DOHH2 (cell line): ENCODE data around the gene CEACAM5.

Source experiments
- H3F3A ChIP-seq: fragments of 200-600 bp; sonication (generic), shearing (Covaris generic); 2 replicates; pipeline ENCODE4 v1.6.0; 2016; ENCODE audit warnings: antibody characterized with exemption, mild to moderate bottlenecking; ENCODE audit not compliant: control insufficient read depth, insufficient read depth
- H3K27ac ChIP-seq: fragments of 200-600 bp; sonication (generic); 2 replicates; pipeline ENCODE4 v1.5.1; 2014; ENCODE audit warnings: low read depth, mild to moderate bottlenecking, low read length, moderate library complexity
- H3K27me3 ChIP-seq: fragments of 200-600 bp; sonication (generic); 2 replicates; pipeline ENCODE4 v1.6.1; 2014; ENCODE audit warnings: mild to moderate bottlenecking, low read length, mixed read lengths; ENCODE audit not compliant: control insufficient read depth
- H3K36me3 ChIP-seq: fragments of 200-600 bp; sonication (generic); 2 replicates; pipeline ENCODE4 v1.6.1; 2014; ENCODE audit warnings: mild to moderate bottlenecking, low read length, moderate library complexity, mixed read lengths; ENCODE audit not compliant: control insufficient read depth
- H3K4me1 ChIP-seq: fragments of 200-600 bp; sonication (generic); 2 replicates; pipeline ENCODE4 v1.6.1; 2014; ENCODE audit warnings: mild to moderate bottlenecking, low read length, mixed read lengths; ENCODE audit not compliant: control insufficient read depth
- H3K4me2 ChIP-seq: fragments of 200-600 bp; sonication (generic); 2 replicates; pipeline ENCODE4 v1.6.0; 2014; ENCODE audit warnings: mild to moderate bottlenecking, low read length, moderate library complexity
- H3K4me3 ChIP-seq: fragments of 200-600 bp; sonication (generic); 2 replicates; pipeline ENCODE4 v1.5.1; 2014; ENCODE audit warnings: mild to moderate bottlenecking, low read length, mixed read lengths
- H3K79me2 ChIP-seq: fragments of 200-600 bp; sonication (generic); 2 replicates; pipeline ENCODE4 v1.6.1; 2014; ENCODE audit warnings: mild to moderate bottlenecking, low read length, mixed read lengths; ENCODE audit not compliant: control insufficient read depth
- H3K9me2 ChIP-seq: fragments of 200-600 bp; sonication (generic); replicated peaks from 2 replicates; pipeline ENCODE4 v1.6.1; 2014; ENCODE audit warnings: mild to moderate bottlenecking, low read length, mixed read lengths; ENCODE audit not compliant: control insufficient read depth
- H3K9me3 ChIP-seq: fragments of 200-600 bp; sonication (generic); 2 replicates; pipeline ENCODE4 v1.6.1; 2014; ENCODE audit warnings: antibody characterized with exemption, low read length, mixed read lengths; ENCODE audit not compliant: control insufficient read depth, insufficient read depth
- H4K20me1 ChIP-seq: fragments of 200-600 bp; sonication (generic); 2 replicates; pipeline ENCODE4 v1.6.0; 2014; ENCODE audit warnings: low read depth, mild to moderate bottlenecking, antibody characterized with exemption, low read length, moderate library complexity; ENCODE audit not compliant: control insufficient read depth, insufficient read depth
- EZH2phosphoT487 ChIP-seq: fragments of 200-600 bp; sonication (generic); IDR thresholded peaks from 2 replicates; pipeline ENCODE4 v1.6.1; 2017; ENCODE audit warnings: borderline replicate concordance, mild to moderate bottlenecking, antibody characterized with exemption, low read length, moderate library complexity, mixed read lengths
- TF ChIP-seq, protein P1 (sequence below): fragments of 200-600 bp; sonication (generic); IDR thresholded peaks from one replicate; pipeline ENCODE4 v1.5.1; 2014; ENCODE audit warnings: antibody characterized with exemption, mild to moderate bottlenecking, low read depth, low read length; ENCODE audit not compliant: poor library complexity, severe bottlenecking

CEACAM5 gene

DNA sequence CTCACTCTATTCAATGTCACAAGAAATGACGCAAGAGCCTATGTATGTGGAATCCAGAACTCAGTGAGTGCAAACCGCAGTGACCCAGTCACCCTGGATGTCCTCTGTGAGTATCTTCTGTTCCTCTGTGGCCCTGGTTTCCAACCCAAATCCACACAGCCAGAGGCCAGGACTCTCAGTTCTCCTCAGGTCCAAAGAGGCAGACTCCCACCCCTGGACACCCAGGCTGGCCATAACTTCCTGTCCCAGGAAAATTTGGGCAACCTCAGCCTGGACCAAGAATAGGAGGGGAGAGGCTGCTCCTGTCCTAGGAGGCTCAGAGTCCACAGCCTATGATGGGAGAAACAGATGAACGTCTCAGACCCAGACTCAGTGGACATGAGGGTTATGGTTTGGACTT is 11.7 kb downstream of the CEACAM5 start:
- Histone ChIP-seq H3K9me3 (no peaks in the 10 kb centered on the region), H4K20me1 (no peaks in the 10 kb centered on the region), H3F3A (no peaks in the 10 kb centered on the region), H3K79me2 (no peaks in the 10 kb centered on the region), H3K27ac (no peak overlapping the region), H3K4me1 (no peaks in the 10 kb centered on the region), H3K4me2 (no peak overlapping the region), H3K9me2 (no peaks in the 10 kb centered on the region), H3K4me3 (no peak overlapping the region), H3K27me3 (peaks cover 27% of the 10 kb centered on the region), H3K36me3 (no peaks in the 10 kb centered on the region)
- TF ChIP-seq EZH2phosphoT487, result no peak
- TF ChIP-seq, protein P1, sequence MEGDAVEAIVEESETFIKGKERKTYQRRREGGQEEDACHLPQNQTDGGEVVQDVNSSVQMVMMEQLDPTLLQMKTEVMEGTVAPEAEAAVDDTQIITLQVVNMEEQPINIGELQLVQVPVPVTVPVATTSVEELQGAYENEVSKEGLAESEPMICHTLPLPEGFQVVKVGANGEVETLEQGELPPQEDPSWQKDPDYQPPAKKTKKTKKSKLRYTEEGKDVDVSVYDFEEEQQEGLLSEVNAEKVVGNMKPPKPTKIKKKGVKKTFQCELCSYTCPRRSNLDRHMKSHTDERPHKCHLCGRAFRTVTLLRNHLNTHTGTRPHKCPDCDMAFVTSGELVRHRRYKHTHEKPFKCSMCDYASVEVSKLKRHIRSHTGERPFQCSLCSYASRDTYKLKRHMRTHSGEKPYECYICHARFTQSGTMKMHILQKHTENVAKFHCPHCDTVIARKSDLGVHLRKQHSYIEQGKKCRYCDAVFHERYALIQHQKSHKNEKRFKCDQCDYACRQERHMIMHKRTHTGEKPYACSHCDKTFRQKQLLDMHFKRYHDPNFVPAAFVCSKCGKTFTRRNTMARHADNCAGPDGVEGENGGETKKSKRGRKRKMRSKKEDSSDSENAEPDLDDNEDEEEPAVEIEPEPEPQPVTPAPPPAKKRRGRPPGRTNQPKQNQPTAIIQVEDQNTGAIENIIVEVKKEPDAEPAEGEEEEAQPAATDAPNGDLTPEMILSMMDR, result no peak

DNA sequence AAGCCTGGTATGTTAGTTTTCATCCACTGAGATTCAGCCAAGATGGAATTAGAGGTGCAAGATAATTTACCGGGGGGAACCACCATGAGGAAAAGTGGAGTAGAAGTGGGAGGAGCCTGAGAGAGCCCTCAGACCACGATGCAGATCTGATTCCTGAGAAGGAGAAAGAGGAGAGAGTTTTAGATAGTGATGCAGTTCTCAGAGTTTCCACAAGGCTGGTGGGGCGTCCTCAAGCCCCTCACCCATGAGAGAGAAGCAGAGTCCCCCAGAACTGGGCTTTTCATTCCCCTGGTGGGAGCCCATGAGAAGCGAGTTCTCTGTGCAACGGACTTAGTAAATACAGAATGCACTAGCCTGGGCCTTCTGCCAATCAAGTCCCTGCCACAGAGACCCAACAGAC is 18.1 kb downstream of the CEACAM5 start:
- Histone ChIP-seq H3K27me3 (peaks cover 32% of the 10 kb centered on the region), H3K79me2 (no peaks in the 10 kb centered on the region), H3K4me1 (no peaks in the 10 kb centered on the region), H3K27ac (no peak overlapping the region), H3K9me3 (no peaks in the 10 kb centered on the region), H3K4me3 (no peak overlapping the region), H3K9me2 (no peaks in the 10 kb centered on the region), H3F3A (no peaks in the 10 kb centered on the region), H4K20me1 (no peaks in the 10 kb centered on the region), H3K36me3 (no peaks in the 10 kb centered on the region), H3K4me2 (no peak overlapping the region)
- TF ChIP-seq, protein P1, result peak; percentile 11
- TF ChIP-seq EZH2phosphoT487, result no peak

DNA sequence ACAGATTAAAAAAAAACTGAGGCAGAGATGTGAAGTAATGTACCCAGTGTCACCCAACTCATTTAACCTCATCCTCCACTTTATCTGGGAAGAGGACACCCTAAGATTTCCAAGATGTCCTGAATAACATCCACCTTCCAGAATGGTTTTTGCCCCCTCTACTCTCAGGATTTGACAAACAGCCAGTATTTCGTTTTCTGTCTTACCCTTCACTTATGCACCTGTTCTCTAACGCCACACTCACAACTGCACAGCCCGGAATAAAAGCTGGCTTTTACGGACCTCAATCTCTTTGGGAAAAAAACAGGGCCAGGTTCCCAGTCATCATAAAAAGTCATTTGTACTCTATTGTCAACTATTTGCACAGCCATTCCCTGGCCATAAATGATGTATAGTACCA is 25.7 kb downstream of the CEACAM5 start:
- H3K4me2 ChIP-seq, result no peak overlapping the region
- peaks cover 38% of the 10 kb centered on the region for H3K27me3 ChIP-seq
- H3K4me1 ChIP-seq, result no peaks in the 10 kb centered on the region
- no peak overlapping the region for H3K4me3 ChIP-seq
- H3K9me3 ChIP-seq, result no peaks in the 10 kb centered on the region
- no peak overlapping the region for H3K27ac ChIP-seq
- no peaks in the 10 kb centered on the region for H3K79me2 ChIP-seq
- H3F3A ChIP-seq, result no peaks in the 10 kb centered on the region
- H3K36me3 ChIP-seq, result no peaks in the 10 kb centered on the region
- H3K9me2 ChIP-seq, result no peaks in the 10 kb centered on the region
- no peaks in the 10 kb centered on the region for H4K20me1 ChIP-seq
- TF ChIP-seq EZH2phosphoT487, result no peak
- TF ChIP-seq, protein P1, result no peak

DNA sequence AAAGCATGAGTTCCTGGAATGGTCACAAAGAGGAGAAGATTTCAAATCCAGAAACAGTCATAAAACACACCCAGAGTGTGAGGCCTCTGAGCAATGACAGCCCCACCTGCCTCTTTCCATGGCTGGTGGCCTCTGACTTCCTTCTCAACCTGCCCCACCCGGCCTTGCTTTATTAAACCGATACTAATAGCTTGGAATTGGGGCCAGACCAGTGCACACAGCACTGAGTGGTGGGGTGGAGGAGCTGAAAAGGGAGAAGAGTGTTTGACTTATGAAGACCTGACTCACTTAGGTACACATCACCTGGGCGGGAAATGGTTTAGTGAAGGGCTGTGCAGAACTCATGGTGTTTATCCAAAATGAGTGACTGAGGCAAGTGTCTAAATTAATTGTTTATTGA is 26.2 kb downstream of the CEACAM5 start:
- no peaks in the 10 kb centered on the region for H3K4me1 ChIP-seq
- H3K79me2 ChIP-seq, result no peaks in the 10 kb centered on the region
- H4K20me1 ChIP-seq, result no peaks in the 10 kb centered on the region
- H3K36me3 ChIP-seq, result no peaks in the 10 kb centered on the region
- H3F3A ChIP-seq, result no peaks in the 10 kb centered on the region
- TF ChIP-seq, protein P1, result no peak
- TF ChIP-seq EZH2phosphoT487, result no peak
- no peak overlapping the region for H3K27ac ChIP-seq
- no peaks in the 10 kb centered on the region for H3K9me3 ChIP-seq
- H3K4me2 ChIP-seq, result no peak overlapping the region
- H3K4me3 ChIP-seq, result no peak overlapping the region
- peaks cover 42% of the 10 kb centered on the region for H3K27me3 ChIP-seq
- H3K9me2 ChIP-seq, result no peaks in the 10 kb centered on the region
